H1 (cell line): ENCODE results near the gene PLXNA4. TPM values are rescaled to one million over a fixed set of nuclear protein-coding genes. Genes with fewer than 3 reads are reported as not detected.

Source experiments
- E2F6 ChIP-seq: IDR thresholded peaks from 2 replicates; pipeline ENCODE4 v1.6.1; 2012; ENCODE audit warnings: inconsistent platforms
- HDAC2 ChIP-seq, 2 experiments: fragments of 300-600 bp in 1 of 2; sonication (generic) in 1 of 2; IDR thresholded peaks; 2 replicates each; pipeline ENCODE4 v1.6.1; 2011 to 2012; ENCODE audit warnings: low read depth in 2 of 2, low read length in 2 of 2, mild to moderate bottlenecking in 2 of 2, moderate library complexity in 2 of 2, borderline replicate concordance in 1 of 2, inconsistent platforms in 1 of 2
- MAFK ChIP-seq: IDR thresholded peaks from 2 replicates; pipeline ENCODE4 v1.6.1; 2012; ENCODE audit warnings: low read depth, mild to moderate bottlenecking, improper control_type of control experiment, low read length
- PHF8 ChIP-seq: fragments of 200-600 bp; sonication (generic); conservative IDR thresholded peaks from 2 replicates; pipeline ENCODE4 v1.7.1; 2012; ENCODE audit warnings: low read depth, mild to moderate bottlenecking, inconsistent platforms, low read length, moderate library complexity
- RNF2 ChIP-seq: fragments of 200-900, 300-1000 bp; sonication (generic); IDR thresholded peaks from 2 replicates; pipeline ENCODE4 v1.7.1; 2016; ENCODE audit warnings: borderline replicate concordance, low read depth, mild to moderate bottlenecking, antibody characterized with exemption, low read length; ENCODE audit not compliant: poor library complexity, severe bottlenecking; ENCODE audit errors: missing control alignments
- TCF12 ChIP-seq: IDR thresholded peaks from 2 replicates; pipeline ENCODE4 v1.6.1; 2011; ENCODE audit warnings: low read depth, mild to moderate bottlenecking, low read length
- polyA plus RNA-seq, 7 experiments: library from polyadenylated mRNA; depleted of rRNA in 3 of 7; stranded (reverse) in 5 of 7; unstranded in 2 of 7; fragments of >200 nt in 5 of 7; fragments of 200-250 nt in 2 of 7; gene quantifications; 1 replicate in 5 of 7; 2 replicates in 1 of 7; 4 replicates in 1 of 7; pipeline versions ENCODE4 v1.2.1 to v1.2.3, GENCODE V29; 2011 to 2013; ENCODE audit warnings: missing spikeins in 2 of 7, mixed read lengths in 2 of 7
- total RNA-seq: library from RNA; stranded (reverse); fragmentation: NEBNext Ultra II Directional; extraction: Animal tissue kit (Norgen Biotek cat#: 25700); gene quantifications from 2 replicates; pipeline ENCODE4 v1.2.1, GENCODE V29; 2021
- TF ChIP-seq, protein P1 (sequence below): IDR thresholded peaks from 2 replicates; pipeline ENCODE4 v1.6.1; 2011; ENCODE audit warnings: low read depth, mild to moderate bottlenecking, low read length; ENCODE audit not compliant: insufficient read depth

PLXNA4 gene
- total and polyA plus RNA-seq, 2 of the 8 experiments (the other 6 are each of a cell fraction or from before 2014, with no cell fraction given): 0.76 to 0.79 TPM

GRCh38 chr7:132398253-132398925 lies 177.9 kb downstream of the PLXNA4 start (continued):
- TF ChIP-seq, protein P1, sequence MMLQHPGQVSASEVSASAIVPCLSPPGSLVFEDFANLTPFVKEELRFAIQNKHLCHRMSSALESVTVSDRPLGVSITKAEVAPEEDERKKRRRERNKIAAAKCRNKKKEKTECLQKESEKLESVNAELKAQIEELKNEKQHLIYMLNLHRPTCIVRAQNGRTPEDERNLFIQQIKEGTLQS: no peak
- TF ChIP-seq E2F6 (no peak), PHF8 (no peak), HDAC2 (IDR thresholded peaks at IDR 0.05; ENCODE audit: borderline replicate concordance in 1 of 2, low read depth in 2 of 2, low read length in 2 of 2) (no peak), TCF12 (no peak), RNF2 (no peak), MAFK (no peak)
